Activated CD4-positive, alpha-beta memory T cell treated with anti-CD3 and anti-CD28 coated beads, Interleukin-2, amount 10 ng/mL, durations not matched to agents 7 days and 5 days (primary cell): ENCODE data around the gene OTUD5. TPM values are rescaled to one million over a fixed set of nuclear protein-coding genes. Genes with fewer than 3 reads are reported as not detected.
"Not testable (repeated sequence)": the region's sequence is repeated elsewhere in the genome, so short reads cannot be mapped to it uniquely, and the experiment has no call there.

Experiments used
- CTCF ChIA-PET: fragments of 350-600 bp; sonication (Branson Sonifier 250); formaldehyde crosslinking; loops from one replicate; lab custom pipeline; 2021; ENCODE audit warnings: antibody characterized with exemption, inconsistent platforms; lab: Charles Lee
- POLR2A ChIA-PET: fragments of 350-600 bp; sonication (Branson Sonifier 250); formaldehyde crosslinking; loops from one replicate; lab custom pipeline; 2021; ENCODE audit warnings: antibody characterized with exemption; lab: Charles Lee
- DNase-seq: peaks from one replicate; pipeline ENCODE4 v3.0.0-alpha.2; 2020
- H3K27ac Mint-ChIP-seq: one replicate; pipeline ENCODE4 v1.8.0; 2021; ENCODE audit warnings: mild to moderate bottlenecking, mixed read lengths
- H3K27me3 Mint-ChIP-seq: one replicate; pipeline ENCODE4 v1.8.0; 2021; ENCODE audit warnings: mixed read lengths
- H3K36me3 Mint-ChIP-seq: one replicate; pipeline ENCODE4 v1.8.0; 2021; ENCODE audit warnings: low read depth, mixed read lengths
- H3K4me1 Mint-ChIP-seq: one replicate; pipeline ENCODE4 v1.8.0; 2021; ENCODE audit warnings: mixed read lengths
- H3K4me3 Mint-ChIP-seq: one replicate; pipeline ENCODE4 v1.8.0; 2021; ENCODE audit warnings: mild to moderate bottlenecking, mixed read lengths
- H3K9me3 Mint-ChIP-seq: one replicate; pipeline ENCODE4 v1.8.0; 2021; ENCODE audit warnings: mixed read lengths
- total RNA-seq, 2 experiments: library from RNA; stranded (reverse); gene quantifications; one replicate each; pipeline ENCODE4 v1.2.3, GENCODE V29; 2021

OTUD5 gene
- total RNA-seq, 2 experiments from 2014 or later, result 63.2 to 63.7 TPM

GRCh38 chrX:48883729-48884128 is 73.7 kb downstream of the OTUD5 start:
- CTCF ChIA-PET, result no interaction called here
- Mint-ChIP-seq H3K36me3 (no peaks in the 10 kb centered on the region), H3K27me3 (no peaks in the 10 kb centered on the region), H3K27ac (no peak overlapping the region), H3K4me1 (no peaks in the 10 kb centered on the region), H3K9me3 (no peaks in the 10 kb centered on the region), H3K4me3 (no peak overlapping the region)
- POLR2A ChIA-PET, result no interaction called here
- DNase-seq, result no peak

- CTCF ChIA-PET, POLR2A ChIA-PET, DNase-seq, H3K27me3 Mint-ChIP-seq, H3K4me1 Mint-ChIP-seq, H3K36me3 Mint-ChIP-seq, H3K27ac Mint-ChIP-seq, H3K4me3 Mint-ChIP-seq, H3K9me3 Mint-ChIP-seq: not testable (repeated sequence)
These were observed 80.5 kb downstream of the OTUD5 start for GRCh38 chrX:48876944-48877343.

Other genes with a start within 250 kb of the OTUD5 start
- not detected for gene GLOD5, start 195.9 kb downstream of the OTUD5 start, total RNA-seq
- gene GATA1, start 171.0 kb downstream of the OTUD5 start, total RNA-seq, result not detected
- gene HDAC6, start 155.5 kb downstream of the OTUD5 start, total RNA-seq, result 10 to 100 TPM; 89.0 to 90.3 TPM
- gene ERAS, start 131.1 kb downstream of the OTUD5 start, total RNA-seq, result not detected
- 1 to 10 TPM; 1.4 to 1.6 TPM for gene PCSK1N, start 122.0 kb downstream of the OTUD5 start, total RNA-seq
- 10 to 100 TPM; 55.2 to 60.6 TPM for gene TIMM17B, start 59.8 kb downstream of the OTUD5 start, total RNA-seq
- gene PQBP1, start 59.7 kb downstream of the OTUD5 start, total RNA-seq, result 10 to 100 TPM; 78.5 to 79.6 TPM
- 10 to 100 TPM; 17.9 to 18.3 TPM for gene SLC35A2, start 46.0 kb downstream of the OTUD5 start, total RNA-seq
- gene PIM2, start 38.6 kb downstream of the OTUD5 start, total RNA-seq, result 100 to 1,000 TPM; 354 to 359 TPM
- gene KCND1, start 14.2 kb upstream of the OTUD5 start, total RNA-seq, result 1 to 10 TPM; 4.9 TPM
- 100 to 1,000 TPM; 104 to 116 TPM for gene GRIPAP1, start 44.7 kb upstream of the OTUD5 start, total RNA-seq
- gene TFE3, start 85.8 kb upstream of the OTUD5 start, total RNA-seq, result 10 to 100 TPM; 32.2 to 32.7 TPM
- gene CCDC120, start 101.4 kb upstream of the OTUD5 start, total RNA-seq, result 1 to 10 TPM; 5.8 to 6.5 TPM
- gene PRAF2, start 116.4 kb upstream of the OTUD5 start, total RNA-seq, result 10 to 100 TPM; 21.1 to 23.9 TPM
- 10 to 100 TPM; 51.1 to 58.7 TPM for gene WDR45, start 122.3 kb upstream of the OTUD5 start, total RNA-seq
- 10 to 100 TPM; 41.9 to 43.6 TPM for gene GPKOW, start 166.1 kb upstream of the OTUD5 start, total RNA-seq
- gene MAGIX, start 205.2 kb upstream of the OTUD5 start, total RNA-seq, result 1 to 10 TPM; 1.6 to 2.0 TPM
- 100 to 1,000 TPM; 267 to 273 TPM for gene PLP2, start 214.3 kb upstream of the OTUD5 start, total RNA-seq
- 10 to 100 TPM; 19.0 to 20.3 TPM for gene PRICKLE3, start 228.8 kb upstream of the OTUD5 start, total RNA-seq
- 1 to 10 TPM; 1.1 to 1.2 TPM for gene SYP, start 242.6 kb upstream of the OTUD5 start, total RNA-seq